Stomach (tissue), 4 donors: ENCODE measurements around the gene MNAT1.

Experiments used
- CTCF ChIP-seq, 7 experiments: fragments of 450-650 bp in 4 of 7; fragments of 200-600 bp in 3 of 7; sonication (generic) in 3 of 7; IDR thresholded peaks; one replicate each; pipeline ENCODE4 v1.5.1; 2016 to 2019; ENCODE audit warnings: antibody characterized with exemption in 7 of 7, control low read depth in 2 of 7, mild to moderate bottlenecking in 1 of 7
- EP300 ChIP-seq: sonication (generic); formaldehyde crosslinking; IDR thresholded peaks from one replicate; pipeline ENCODE4 v1.6.1; 2017; ENCODE audit warnings: antibody characterized with exemption

- TF ChIP-seq EP300 (no peak), CTCF (IDR thresholded peaks at IDR 0.05) (no peak)
Observed at GRCh38 chr14:60838601-60839000, 104.0 kb downstream of the MNAT1 start.
